ENCODE results near the gene SLC6A20.
A peak's percentile ranks its signal among the peaks of the same experiment; 100 is the strongest.

SLC6A20 gene, protein sequence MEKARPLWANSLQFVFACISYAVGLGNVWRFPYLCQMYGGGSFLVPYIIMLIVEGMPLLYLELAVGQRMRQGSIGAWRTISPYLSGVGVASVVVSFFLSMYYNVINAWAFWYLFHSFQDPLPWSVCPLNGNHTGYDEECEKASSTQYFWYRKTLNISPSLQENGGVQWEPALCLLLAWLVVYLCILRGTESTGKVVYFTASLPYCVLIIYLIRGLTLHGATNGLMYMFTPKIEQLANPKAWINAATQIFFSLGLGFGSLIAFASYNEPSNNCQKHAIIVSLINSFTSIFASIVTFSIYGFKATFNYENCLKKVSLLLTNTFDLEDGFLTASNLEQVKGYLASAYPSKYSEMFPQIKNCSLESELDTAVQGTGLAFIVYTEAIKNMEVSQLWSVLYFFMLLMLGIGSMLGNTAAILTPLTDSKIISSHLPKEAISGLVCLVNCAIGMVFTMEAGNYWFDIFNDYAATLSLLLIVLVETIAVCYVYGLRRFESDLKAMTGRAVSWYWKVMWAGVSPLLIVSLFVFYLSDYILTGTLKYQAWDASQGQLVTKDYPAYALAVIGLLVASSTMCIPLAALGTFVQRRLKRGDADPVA

DNA sequence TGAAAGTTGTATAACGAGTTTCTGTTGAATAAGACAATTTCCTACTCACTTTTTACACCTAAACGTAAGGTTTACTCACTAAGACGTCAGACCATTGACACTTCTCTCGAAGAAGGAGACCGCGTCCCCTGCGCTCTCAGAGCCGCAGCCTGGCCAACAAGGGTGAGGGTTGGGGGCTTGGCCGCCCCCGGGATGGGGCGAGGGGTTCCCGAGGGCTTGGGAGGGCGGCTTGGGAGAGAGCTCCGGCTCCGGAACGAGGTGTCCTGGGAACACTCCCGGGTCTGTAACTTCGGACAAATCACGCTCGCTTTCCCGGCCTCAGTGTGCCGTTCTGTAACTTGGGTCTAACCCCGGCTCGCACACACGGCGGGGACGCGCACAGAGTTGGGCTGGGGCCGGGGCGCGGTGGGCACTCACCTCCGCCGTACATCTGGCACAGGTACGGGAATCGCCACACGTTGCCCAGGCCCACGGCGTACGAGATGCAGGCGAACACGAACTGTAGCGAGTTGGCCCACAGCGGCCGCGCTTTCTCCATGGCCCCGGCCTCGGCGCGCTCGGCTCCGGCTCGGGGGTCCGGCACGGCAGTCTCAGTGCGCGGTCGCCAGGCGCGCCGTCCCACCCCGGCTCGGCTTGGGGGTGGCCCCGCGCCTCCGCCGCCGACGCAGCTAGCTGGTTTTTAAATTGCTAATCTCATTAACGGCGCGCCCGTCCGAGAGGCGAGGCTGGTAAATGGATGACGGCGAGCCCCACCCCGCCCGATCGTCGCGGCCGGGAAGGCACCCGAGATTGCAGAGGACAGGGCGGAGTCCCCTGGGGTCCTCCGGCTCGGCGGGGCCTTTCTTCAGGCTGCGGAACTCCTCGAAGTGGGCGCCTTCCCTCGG lies at the start of gene SLC6A20:
Gene SLC6A20 (minus strand): TSS at position 655 of the 884 bp plus-strand sequence. CDS start 117 bp downstream, at position 538.
- DNase-seq: peak; percentile 34

DNA sequence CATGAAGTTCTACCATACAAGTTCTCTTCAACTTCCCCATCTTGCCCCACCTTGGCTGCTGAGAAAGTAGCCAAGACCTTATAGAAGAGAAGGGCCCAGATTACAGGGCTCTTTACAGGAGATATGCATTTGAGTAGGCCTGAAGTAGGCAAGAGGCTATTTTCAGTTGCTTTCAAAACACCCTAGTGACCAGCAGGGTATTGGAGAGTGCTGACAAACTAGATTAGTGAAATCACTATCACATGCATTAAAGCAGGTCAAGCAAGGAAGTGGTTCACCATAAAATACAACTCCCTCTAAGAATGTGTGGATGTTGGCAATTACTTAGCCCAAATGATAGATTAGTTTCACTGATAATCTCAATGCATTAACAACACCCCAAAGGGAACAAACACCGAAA lies 48.3 kb upstream of the SLC6A20 start:
- DNase-seq: no peak

DNA sequence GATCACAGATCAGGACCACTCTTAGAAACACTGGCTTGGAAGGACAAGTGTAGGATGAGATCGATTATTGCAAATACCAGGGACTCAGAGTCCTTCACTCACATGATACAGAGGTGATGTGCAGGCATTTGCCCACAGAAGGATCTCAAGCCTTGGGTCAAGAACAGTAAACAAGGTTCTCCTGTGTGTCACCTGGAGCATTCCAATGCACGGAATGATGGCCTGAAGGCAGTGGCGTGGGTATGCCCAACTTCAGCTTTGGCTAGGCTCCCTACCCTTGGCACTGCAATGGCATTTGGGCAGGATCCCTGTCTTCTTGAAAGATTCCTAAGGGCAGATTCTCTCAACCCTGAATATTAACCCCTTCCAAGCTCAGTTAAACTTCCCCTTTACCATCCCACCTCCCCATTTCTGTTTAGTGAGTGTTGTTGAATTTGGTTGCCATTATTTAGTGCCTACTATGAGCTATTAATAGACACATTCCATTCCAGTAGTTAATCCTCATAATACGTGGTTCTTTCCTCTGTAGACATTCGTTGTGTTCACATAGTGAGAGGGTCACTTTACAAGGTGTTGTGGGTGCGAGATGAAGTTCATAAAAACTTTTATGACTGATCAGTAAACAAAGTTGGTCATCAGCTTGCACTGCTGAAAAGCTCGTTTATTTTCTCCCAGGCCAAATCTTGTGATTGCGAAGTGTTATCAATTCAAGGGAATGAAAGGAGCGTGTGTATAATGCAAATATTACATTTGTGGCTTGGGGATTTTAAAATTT lies 46.7 kb upstream of the SLC6A20 start:
- no peak for DNase-seq

DNA sequence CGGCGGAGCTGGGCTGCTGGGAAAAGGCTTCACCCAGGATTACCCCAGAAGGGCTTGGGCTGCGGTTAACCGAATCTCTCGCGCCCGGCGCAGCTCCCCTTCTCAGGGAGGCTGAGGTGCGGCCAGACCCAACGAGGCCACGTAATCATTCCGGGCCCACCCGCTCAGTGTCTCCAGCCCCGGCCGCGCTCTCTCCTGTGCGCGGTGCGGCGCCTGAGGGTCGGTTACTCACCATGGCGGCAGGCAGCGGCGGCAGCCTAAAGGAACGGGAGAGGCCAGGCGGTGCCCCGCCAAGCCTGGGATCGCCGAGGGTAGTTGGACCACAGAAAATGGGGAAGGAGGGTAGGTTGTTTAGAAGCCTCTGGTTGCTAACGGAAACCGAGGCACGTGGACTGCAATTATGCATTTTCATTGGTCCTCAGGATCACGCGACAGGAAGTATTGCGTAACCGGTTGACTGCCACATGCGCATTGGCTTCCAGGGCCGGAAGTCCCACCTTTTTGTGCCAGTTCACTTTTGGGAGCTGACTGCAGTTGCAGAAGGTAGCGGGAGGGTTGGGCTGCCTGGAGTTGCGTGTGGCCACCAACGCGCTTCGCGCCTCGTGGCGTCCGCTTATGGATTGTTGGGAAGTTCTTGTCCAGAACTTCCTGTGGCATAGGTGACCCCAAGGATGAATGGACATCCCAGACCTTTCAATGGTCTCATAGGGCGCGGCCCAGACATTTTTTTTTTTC lies 45.6 kb upstream of the SLC6A20 start, which contains the start of gene LZTFL1:
Gene LZTFL1 (minus strand): TSS at position 363 of the 735 bp plus-strand sequence. CDS start 128 bp downstream, at position 235.
- DNase-seq: peak; percentile 91

DNA sequence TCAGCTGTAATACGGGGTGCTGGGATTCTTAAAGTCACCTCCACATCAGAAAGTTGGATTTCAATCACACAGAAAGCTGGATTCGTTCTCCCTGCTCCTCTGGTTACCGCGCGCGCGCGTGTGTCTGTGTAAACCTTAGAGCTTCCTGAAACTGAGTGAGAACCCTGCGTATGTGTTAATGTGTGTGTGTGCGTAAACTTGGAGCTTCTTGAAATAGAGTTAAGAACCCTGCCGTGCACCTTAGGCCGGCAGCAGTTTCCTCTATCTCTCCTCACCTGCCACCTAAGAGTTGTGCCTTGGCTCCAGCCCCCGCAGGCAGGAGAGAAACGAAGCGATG lies 45.1 kb upstream of the SLC6A20 start:
- DNase-seq: no peak

DNA sequence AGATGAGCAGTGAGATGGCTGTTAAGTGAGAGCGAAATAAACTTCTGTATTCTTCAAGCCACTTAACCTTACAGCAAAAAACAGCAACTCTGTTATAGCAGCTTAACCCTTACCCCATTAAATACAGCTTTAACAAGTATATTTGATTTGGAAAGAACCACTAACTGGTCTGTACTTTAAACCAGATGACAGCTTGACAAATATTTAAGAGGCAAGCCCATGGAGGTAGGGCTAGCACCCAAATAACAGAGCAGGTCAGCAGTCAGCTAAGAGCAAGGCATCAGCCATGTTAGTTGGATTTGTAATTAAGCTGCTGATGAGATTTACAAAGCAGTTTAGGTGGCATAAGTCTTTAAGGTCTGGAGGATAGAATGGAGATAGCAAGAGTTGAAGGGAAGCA lies 42.1 kb upstream of the SLC6A20 start:
- DNase-seq: no peak

DNA sequence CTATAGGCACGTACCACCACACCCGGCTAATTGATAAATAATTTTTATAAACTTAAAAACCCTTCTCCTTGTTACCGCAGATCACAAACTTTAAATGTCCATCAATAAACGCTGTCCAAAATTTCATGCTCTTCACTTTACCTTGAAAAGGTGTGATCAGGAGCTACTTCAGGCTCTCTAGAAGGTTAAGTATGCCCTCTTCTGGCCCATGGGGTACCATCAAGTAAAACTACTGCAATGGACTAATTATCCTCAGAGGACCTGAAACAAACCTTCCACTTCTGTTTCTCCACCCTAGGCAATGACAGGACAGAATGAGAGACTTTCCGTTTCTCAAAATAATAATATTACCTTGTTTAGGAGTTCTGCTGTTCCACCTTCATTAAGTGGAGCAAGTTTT lies 36.4 kb upstream of the SLC6A20 start:
- DNase-seq: no peak

DNA sequence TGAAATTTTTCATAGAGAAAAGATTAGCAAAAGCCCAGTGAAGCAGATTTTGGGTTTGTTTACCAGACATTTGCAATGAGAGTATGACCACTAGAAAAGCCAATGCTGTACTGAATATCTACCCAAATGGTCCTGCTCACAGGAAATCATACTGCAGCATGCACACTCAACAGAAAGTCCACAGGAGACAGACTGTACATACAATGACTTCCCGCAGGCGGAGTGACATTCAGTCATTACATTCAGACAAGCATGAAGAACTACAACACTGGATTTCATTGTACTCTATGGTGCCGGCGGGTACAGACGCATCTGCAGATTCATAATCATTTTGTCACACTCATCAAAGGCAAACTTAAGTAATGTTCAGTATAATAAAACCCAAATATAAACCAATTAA lies 33.8 kb upstream of the SLC6A20 start:
- no peak for DNase-seq

DNA sequence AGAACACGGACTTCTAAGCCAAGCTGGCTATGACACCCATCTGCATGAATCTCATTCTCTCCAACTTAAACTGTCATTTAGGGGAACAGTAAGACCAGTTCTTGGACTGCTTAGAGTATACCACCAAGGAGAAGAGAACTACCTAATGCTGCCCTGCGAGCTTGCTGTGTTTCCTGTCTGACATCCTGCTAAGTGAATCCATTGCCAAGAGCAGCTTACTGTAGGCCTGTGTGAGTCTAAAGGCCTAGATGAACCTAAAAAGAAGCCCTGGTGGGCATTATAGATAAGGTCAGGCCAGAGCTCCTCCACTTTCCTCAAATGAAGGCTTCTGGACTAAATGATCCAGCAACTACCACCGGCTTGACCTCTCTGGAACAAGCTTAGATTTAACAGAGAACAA lies 30.6 kb upstream of the SLC6A20 start:
- DNase-seq: no peak

DNA sequence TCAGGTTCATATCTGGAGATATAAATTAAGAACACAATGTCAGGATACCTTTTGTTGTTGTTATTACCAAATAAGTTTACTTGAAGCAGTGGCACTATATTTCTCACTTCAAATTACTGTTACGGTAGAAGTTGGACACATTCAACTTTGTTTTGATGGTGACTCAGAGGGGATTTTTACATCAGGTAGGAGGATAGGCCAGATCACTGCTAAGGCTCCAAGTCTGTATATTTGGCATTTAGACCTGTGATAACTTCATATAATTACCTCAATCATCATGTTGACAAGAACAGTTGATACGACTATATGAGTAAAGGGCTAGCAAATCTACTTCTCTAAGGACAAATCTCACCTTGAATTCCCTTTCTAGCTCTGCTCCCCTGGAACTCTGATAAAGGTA lies 30.0 kb upstream of the SLC6A20 start:
- no peak for DNase-seq

DNA sequence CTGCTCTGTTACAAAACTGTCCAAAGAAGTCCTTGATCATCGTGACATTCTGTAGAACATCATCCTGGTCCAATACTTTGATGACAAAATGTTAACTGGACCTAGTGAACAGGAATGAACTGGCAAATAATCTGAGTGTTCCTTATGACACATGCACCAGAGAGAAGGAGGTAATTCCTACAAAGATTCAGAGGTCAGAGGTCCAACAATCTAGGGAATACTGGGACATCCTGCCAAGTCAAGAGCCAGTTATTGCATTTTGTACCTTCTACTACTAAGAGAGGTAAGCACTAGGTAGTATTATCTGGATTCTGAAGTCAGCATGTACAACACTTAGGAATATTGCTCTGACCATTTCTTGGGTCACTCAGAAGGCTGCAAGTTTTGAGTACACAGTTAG lies 24.8 kb upstream of the SLC6A20 start:
- DNase-seq: no peak

DNA sequence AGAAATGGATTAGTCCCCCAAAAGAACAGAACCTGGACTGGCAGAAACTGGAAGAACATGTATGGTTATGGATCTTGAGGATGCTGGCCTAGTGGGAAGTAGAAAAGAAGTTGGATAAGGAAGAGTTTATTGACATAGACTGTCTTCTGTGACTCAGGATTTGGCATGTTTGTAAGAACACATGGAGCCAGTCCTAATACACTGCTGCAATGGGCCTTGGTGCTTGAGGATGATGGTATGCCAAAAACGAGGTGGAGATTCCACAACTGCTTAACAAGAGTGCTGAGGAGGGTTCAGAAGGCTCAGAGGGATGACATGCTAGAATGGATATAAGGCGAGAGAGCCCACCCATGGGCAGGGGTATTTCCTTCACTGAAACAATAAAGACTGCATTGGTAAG lies 23.2 kb upstream of the SLC6A20 start:
- DNase-seq: no peak

DNA sequence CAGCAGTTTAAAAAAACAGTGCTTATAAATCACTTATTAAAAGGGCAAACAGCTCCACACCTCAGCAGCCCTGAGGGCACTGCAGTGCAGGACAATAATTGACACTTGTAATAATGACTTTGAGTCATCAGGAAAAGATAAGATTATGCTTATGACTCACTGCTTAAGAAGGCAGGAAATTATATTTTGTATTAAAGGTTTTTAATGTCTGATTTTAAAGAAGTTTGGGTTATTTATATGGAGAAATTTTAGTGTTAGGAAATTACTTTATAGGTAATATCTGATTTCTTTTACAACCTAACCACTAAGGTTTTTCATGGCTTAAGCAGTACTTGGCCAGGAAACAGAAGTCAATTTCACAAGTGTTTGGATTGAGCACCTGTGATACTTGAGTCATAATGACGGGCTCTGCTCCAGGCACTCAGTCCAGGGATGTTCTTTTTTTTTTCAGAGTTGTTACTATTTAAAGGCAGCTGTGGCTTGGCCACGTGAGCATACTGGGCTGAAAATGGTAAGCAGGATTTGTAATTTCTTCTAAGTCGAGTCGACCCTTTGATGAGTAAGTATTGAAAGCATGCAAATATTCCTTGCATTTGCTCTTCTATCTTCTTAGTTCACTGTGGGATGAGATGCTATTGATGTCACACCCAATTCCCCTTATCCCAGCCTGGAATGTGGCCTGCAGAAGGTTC lies 21.6 kb upstream of the SLC6A20 start:
- no peak for DNase-seq

DNA sequence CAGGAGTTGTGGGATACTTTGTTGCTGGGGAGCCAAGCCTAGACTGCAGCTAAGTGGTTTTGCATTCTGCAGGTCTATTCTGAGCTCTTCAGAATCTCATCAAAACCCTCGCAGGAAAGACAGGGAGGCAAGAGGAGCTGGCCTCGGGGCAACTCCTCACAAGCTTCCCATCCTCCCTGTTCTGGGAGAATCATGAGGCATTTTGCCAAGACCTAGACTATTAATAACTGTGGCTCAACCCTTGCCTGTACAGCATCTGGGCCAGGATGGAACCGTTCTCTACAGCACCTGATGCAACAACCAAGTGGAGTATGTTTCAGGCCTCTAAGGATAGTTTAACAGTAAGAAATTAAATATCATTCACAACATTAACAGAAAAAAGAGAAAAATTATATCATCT lies 20.2 kb upstream of the SLC6A20 start:
- no peak for DNase-seq

DNA sequence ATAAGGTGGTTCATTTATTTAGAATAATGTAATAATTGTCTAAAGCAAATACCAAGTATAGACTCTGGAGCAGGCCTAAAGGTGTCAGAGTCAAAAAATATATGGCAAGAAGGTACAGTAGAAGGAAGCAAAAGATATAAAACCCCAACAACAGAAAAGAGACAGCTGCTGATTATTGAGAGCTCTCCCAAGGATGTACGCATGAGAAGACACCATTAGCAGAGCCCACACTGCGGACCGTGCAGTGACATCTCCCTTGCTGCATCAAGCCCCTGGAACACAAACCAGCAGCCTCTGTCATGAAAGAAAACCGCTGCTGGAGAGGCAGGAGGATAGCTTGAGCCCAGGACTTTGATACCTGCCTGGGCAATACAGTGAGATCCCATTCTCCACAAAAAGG lies 18.0 kb upstream of the SLC6A20 start:
- DNase-seq: no peak

DNA sequence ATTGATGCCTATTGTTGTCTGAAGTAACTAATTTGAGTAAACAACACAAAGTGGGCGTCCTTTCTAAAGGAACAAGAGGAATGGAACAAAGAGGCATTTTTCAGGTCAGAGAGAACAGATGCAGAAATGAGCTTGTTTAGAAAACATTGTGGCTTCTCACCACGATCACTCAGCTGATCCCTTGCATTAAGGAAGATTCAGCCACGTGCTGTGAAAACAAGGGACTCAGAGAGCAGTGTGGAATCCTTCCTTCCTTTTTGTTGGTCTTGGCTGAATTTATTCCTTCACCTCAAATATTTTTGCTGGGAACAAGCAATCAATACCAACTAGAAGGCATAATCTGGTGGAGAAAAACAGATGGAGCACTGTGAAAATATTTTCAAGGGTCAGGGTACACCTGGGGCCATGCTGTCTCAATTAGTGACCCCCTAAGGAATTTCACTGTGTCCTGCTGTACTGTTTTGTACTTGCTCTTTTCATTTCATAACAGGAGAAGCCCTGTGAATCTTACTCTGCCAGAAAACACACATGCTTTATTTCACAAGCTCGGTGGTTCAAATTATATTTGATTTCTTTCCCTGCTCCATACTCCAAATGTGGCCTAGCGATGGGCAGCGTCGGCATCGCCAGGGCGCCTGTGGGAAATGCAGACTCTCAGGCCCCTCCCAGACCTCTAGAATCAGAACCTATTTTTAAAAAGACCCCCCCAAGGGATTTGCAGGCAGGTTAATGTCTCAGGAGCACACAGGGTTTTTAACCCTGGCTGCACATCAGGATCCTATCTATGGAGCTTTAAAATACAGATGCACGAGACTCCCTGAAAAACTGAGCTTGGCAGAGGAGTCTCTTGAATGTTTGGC lies 11.6 kb upstream of the SLC6A20 start:
- no peak for DNase-seq

DNA sequence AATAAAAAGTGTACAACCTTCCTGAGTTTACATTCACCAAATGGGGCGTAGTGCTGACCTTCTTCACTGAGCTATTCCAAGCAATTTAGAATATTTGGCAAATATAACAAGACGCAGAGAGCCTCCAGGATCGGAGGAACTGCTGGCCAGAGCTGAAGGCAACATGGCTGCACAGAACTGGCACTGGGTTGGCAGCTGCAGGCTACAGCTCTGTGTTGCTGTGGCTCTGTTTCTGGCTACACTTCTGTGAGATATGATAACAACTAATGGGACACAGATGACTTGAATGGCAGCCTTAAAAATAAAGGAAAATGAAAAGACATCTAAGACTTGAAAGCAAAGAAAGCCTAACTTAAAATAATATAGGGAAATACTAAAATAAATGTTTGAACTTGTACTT lies 10.8 kb upstream of the SLC6A20 start:
- no peak for DNase-seq

DNA sequence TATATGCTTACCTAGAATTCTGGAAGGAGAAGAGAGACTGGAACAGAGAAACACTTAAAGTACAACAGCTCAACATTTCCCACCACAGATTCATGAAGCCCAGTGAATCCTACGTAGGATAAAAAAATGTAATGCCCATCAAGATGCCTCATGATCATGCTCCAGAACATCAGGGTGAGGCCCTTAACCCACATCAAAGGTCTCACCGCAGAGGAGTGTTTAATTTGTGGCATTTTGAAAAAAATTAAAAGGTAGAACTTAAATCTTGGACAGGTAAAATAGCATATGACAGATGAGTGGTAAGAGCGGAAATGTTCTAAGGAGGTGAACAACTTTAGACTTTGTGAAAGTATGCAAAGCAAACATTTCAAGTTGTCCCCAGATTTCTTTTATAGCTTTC lies 9.7 kb upstream of the SLC6A20 start:
- no peak for DNase-seq

DNA sequence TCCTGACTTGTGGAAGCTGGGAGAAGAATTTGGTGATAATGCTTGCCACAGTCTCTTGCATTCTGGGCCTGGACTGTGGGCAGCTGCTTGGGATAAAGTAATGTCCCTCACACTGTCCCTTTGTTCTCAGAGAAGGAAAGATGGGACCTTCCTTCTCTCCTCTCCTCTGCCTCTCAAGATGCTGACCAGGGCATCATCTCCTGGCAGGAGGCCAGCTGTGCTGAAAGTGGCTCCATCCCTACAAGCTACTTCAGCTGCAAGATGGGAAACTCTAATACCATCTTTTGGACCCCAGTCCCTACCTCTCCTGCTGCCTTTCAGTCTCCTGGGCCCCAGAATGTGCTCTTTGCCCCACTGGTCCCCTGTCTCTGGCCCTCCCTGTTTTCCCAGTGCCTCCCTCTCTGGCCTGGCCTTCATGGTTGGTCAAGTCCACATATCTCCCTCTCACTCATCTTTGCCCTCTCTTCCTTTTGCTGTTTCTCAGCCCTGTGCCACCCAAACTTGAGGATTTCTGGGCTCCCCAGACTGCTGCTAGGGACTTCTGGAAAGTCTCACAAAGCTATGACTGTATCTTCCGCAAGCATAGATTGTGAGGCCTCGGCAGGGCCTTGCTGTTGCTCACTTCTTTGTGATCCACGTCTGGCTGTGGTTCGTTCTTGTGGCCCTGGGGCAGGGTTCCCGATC lies 7.1 kb upstream of the SLC6A20 start:
- DNase-seq: no peak

DNA sequence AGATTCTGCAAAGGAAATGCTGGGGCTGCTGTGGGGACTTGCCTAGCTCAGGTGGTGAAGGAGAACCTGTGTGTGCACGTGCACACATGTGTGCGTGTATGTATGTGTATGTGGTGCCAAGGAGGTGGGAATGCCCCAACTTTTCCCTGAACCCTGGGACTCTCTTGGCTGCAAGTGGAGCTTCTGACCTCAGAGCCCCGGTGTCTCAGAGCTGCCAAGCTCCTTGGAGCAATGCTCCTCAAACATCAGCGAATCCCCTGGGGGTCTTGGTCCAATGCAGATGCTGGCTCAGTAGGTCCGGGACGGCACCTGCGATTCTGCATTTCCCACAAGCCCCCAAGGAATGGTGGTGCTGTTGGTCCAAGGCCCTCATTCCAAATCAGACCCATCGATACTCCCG lies 5.8 kb upstream of the SLC6A20 start:
- DNase-seq: no peak

All from stimulated activated CD8-positive, alpha-beta memory T cell treated with anti-CD3 and anti-CD28 coated beads, Interleukin-4, amount 100 ng/mL, for 48 hours (primary cell).